ENCODE measurements around the gene MACROD2. TPM values are rescaled to one million over a fixed set of nuclear protein-coding genes. Genes with fewer than 3 reads are reported as not detected.

The MACROD2 gene
- total RNA-seq, 4 donors from 2014 or later, result 4.6 to 33.0 (median 8.3) TPM

DNA sequence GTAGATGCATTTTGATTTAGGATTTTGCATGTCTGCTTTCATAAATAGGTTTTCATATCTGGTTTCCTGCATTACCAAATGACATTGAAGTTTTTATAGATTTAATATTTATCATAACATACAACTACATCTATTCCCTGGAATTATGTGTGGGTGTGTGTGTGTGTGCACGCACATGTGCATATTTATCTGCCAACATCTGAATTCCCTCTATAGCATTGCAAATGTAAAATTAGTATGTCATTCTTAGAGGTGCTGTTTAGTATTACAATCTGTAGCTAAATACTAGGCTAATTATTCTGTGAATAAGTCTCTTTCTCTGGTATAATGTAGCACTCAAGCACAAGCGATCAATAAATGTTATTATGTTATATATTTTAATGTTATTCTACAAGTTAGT, 820.0 kb downstream of the MACROD2 start:
- no peaks in the 10 kb centered on the region for H3K9me3 ChIP-seq
- H3K4me3 ChIP-seq, result no peak overlapping the region
- in situ Hi-C loops (cut with MboI; ENCODE audit: low pct_ligation_motif_present in 1 of 4, low pct_unique_long_range_greater_than_20kb in 1 of 4, low sequenced_read_pairs in 3 of 4), result no loop called here
- 89 to 95% methylated on average over 2 of the region's 2 CpGs for WGBS, 2 donors (ENCODE audit: low coverage in 1 of 2)
- H3K27me3 ChIP-seq, result no peaks in the 10 kb centered on the region
- H3K4me1 ChIP-seq, result no peaks in the 10 kb centered on the region
- TF ChIP-seq POLR2AphosphoS5 (IDR thresholded peaks at IDR 0.05) (no peak), POLR2A (IDR thresholded peaks at IDR 0.05) (no peak), EP300 (IDR thresholded peaks at IDR 0.05; ENCODE audit: low read depth) (no peak)
- TF ChIP-seq, protein P1, sequence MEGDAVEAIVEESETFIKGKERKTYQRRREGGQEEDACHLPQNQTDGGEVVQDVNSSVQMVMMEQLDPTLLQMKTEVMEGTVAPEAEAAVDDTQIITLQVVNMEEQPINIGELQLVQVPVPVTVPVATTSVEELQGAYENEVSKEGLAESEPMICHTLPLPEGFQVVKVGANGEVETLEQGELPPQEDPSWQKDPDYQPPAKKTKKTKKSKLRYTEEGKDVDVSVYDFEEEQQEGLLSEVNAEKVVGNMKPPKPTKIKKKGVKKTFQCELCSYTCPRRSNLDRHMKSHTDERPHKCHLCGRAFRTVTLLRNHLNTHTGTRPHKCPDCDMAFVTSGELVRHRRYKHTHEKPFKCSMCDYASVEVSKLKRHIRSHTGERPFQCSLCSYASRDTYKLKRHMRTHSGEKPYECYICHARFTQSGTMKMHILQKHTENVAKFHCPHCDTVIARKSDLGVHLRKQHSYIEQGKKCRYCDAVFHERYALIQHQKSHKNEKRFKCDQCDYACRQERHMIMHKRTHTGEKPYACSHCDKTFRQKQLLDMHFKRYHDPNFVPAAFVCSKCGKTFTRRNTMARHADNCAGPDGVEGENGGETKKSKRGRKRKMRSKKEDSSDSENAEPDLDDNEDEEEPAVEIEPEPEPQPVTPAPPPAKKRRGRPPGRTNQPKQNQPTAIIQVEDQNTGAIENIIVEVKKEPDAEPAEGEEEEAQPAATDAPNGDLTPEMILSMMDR (IDR thresholded peaks at IDR 0.05), result no peak
- no peak overlapping the region for H3K27ac ChIP-seq
- DNase-seq, result no peak
- H3K36me3 ChIP-seq, result no peaks in the 10 kb centered on the region
- intact Hi-C loops (cut with DNase I; ENCODE audit: low total_unique reads), result no loop called here

DNA sequence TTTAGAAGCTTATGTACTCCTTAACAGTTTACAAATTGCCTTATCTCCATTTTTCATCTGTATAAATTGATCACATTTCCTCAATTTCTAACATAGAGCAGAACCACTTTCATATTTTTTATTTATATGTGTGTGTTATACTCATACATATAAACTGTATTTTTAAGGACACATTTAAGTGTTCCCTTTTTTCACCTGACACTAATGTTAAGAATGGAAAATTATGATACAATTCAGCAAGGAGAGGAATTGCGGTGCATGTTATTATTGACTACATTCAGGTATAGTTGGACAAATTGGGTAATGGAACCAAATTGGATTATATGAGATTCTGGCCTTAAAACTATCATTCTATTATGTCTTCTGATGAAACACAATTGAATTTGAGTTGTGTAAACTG, 821.2 kb downstream of the MACROD2 start:
- H3K9me3 ChIP-seq, result no peaks in the 10 kb centered on the region
- in situ Hi-C loops (cut with MboI; ENCODE audit: low pct_ligation_motif_present in 1 of 4, low pct_unique_long_range_greater_than_20kb in 1 of 4, low sequenced_read_pairs in 3 of 4) (no loop called here), intact Hi-C loops (cut with DNase I; ENCODE audit: low total_unique reads) (no loop called here)
- H3K4me1 ChIP-seq, result no peaks in the 10 kb centered on the region
- H3K27me3 ChIP-seq, result no peaks in the 10 kb centered on the region
- WGBS, 2 donors (ENCODE audit: low coverage in 1 of 2), result 100% methylated on average over 1 of the region's 1 CpG
- no peaks in the 10 kb centered on the region for H3K36me3 ChIP-seq
- H3K4me3 ChIP-seq, result no peak overlapping the region
- no peak overlapping the region for H3K27ac ChIP-seq
- no peak for TF ChIP-seq EP300 (IDR thresholded peaks at IDR 0.05; ENCODE audit: low read depth)
- no peak for DNase-seq

DNA sequence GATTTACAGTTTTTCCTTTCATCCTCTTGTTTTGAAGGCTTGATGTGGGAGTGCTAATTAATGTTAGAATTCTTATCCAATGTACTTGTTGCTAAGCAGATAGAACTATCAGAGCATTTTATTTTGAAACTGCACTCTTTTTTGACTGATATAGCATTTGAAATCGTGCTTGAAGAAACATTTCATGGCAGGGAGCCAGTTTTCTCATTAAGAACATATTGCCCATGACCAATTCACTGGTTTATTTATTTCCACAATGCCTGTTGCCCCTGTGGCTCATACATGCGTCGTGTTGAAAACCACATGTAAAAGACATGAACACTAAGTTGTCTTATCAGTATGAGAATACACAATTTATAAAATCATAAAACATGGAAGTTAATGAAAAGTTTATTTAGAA, 821.8 kb downstream of the MACROD2 start:
- no peaks in the 10 kb centered on the region for H3K27me3 ChIP-seq
- no peaks in the 10 kb centered on the region for H3K9me3 ChIP-seq
- no peak overlapping the region for H3K4me3 ChIP-seq
- intact Hi-C loops (cut with DNase I; ENCODE audit: low total_unique reads), result no loop called here
- no peak overlapping the region for H3K27ac ChIP-seq
- in situ Hi-C loops (cut with MboI; ENCODE audit: low pct_ligation_motif_present in 1 of 4, low pct_unique_long_range_greater_than_20kb in 1 of 4, low sequenced_read_pairs in 3 of 4), result no loop called here
- no peaks in the 10 kb centered on the region for H3K4me1 ChIP-seq
- no peaks in the 10 kb centered on the region for H3K36me3 ChIP-seq
- no peak for DNase-seq
- WGBS, 2 donors (ENCODE audit: low coverage in 1 of 2), result 61 to 71% methylated on average over 3 of the region's 3 CpGs
- TF ChIP-seq POLR2A (IDR thresholded peaks at IDR 0.05), result no peak
- no peak for TF ChIP-seq POLR2AphosphoS5 (IDR thresholded peaks at IDR 0.05)
- no peak for TF ChIP-seq EP300 (IDR thresholded peaks at IDR 0.05; ENCODE audit: low read depth)
- TF ChIP-seq, protein P1 (IDR thresholded peaks at IDR 0.05), result no peak

DNA sequence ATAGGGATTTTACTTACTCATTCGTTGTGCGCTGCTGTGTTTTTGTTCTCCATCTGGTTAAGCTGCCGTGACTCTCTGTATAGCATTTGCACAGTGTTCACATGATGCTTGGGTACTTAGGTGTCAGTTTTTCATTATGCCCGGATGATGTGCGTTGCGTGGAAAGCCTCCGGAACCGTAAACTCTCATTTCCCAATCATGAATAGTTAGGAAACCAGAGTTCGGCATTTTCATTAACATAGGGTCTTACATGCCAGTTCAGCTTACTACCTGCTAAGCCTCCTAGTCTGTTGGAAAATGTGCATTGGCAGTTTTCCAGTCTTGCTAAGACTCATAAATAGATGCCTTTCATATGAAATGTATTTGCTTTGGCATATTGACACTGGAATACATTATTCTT, 825.5 kb downstream of the MACROD2 start:
- no peak for DNase-seq
- intact Hi-C loops (cut with DNase I; ENCODE audit: low total_unique reads), result no loop called here
- Histone ChIP-seq H3K4me3 (no peak overlapping the region), H3K9me3 (no peaks in the 10 kb centered on the region), H3K27me3 (no peaks in the 10 kb centered on the region), H3K36me3 (no peaks in the 10 kb centered on the region), H3K4me1 (no peaks in the 10 kb centered on the region), H3K27ac (no peak overlapping the region)
- in situ Hi-C loops (cut with MboI; ENCODE audit: low pct_ligation_motif_present in 1 of 4, low pct_unique_long_range_greater_than_20kb in 1 of 4, low sequenced_read_pairs in 3 of 4), result no loop called here
- TF ChIP-seq POLR2AphosphoS5 (IDR thresholded peaks at IDR 0.05), result no peak
- TF ChIP-seq EP300 (IDR thresholded peaks at IDR 0.05; ENCODE audit: low read depth), result no peak
- TF ChIP-seq POLR2A (IDR thresholded peaks at IDR 0.05), result no peak
- TF ChIP-seq, protein P1 (IDR thresholded peaks at IDR 0.05), result no peak
- 95 to 98% methylated on average over 6 to 9 of the region's 9 CpGs for WGBS, 2 donors (ENCODE audit: low coverage in 1 of 2)

DNA sequence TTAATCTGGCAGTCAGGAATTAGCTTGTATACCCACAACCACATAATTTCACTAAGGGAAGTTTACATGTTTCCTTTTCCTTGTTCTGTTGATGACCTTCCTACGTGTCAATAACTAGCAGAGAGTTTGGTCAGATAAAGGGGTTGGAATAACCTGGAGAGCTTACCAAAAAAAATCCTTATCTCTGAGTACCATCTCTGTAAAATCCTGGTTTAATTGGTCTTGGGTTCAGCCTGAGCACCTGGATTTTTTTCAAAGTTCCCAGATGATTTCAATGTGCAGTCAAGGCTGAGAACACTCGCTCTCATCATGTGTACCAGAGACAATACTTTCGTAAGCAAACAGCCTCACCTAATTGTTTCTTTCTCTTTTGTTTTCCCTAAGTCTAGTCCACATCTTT, 825.9 kb downstream of the MACROD2 start:
- H3K36me3 ChIP-seq, result no peaks in the 10 kb centered on the region
- no peaks in the 10 kb centered on the region for H3K4me1 ChIP-seq
- no peaks in the 10 kb centered on the region for H3K27me3 ChIP-seq
- intact Hi-C loops (cut with DNase I; ENCODE audit: low total_unique reads) (no loop called here), in situ Hi-C loops (cut with MboI; ENCODE audit: low pct_ligation_motif_present in 1 of 4, low pct_unique_long_range_greater_than_20kb in 1 of 4, low sequenced_read_pairs in 3 of 4) (no loop called here)
- WGBS, 2 donors (ENCODE audit: low coverage in 1 of 2), result 60 to 80% methylated on average over 1 to 3 of the region's 3 CpGs
- H3K4me3 ChIP-seq, result no peak overlapping the region
- TF ChIP-seq EP300 (IDR thresholded peaks at IDR 0.05; ENCODE audit: low read depth) (no peak), POLR2AphosphoS5 (IDR thresholded peaks at IDR 0.05) (no peak), POLR2A (IDR thresholded peaks at IDR 0.05) (no peak)
- TF ChIP-seq, protein P1 (IDR thresholded peaks at IDR 0.05), result no peak
- no peak overlapping the region for H3K27ac ChIP-seq
- no peak for DNase-seq
- H3K9me3 ChIP-seq, result no peaks in the 10 kb centered on the region
